Karpas-422 (cell line): ENCODE results near the gene ATG10. TPM values are rescaled to one million over a fixed set of nuclear protein-coding genes. Genes with fewer than 3 reads are reported as not detected.
A peak's percentile ranks its signal among the peaks of the same experiment; 100 is the strongest.
"Not testable (repeated sequence)": the region's sequence is repeated elsewhere in the genome, so short reads cannot be mapped to it uniquely, and the experiment has no call there.

Experiments
- DNase-seq: peaks from one replicate; pipeline ENCODE4 v3.0.0-alpha.2; 2015
- H2AFZ ChIP-seq: fragments of 200-600 bp; sonication (generic); 2 replicates; pipeline ENCODE4 v1.6.1; 2014; ENCODE audit warnings: antibody characterized with exemption, low read length, mixed read lengths
- H3K27ac ChIP-seq: fragments of 200-600 bp; sonication (generic); 2 replicates; pipeline ENCODE4 v1.5.1; 2014; ENCODE audit warnings: mild to moderate bottlenecking, low read length, moderate library complexity
- H3K27me3 ChIP-seq: fragments of 200-600 bp; sonication (generic); 2 replicates; pipeline ENCODE4 v1.6.1; 2014; ENCODE audit warnings: low read length, mixed read lengths
- H3K36me3 ChIP-seq: fragments of 200-600 bp; sonication (generic); 2 replicates; pipeline ENCODE4 v1.6.1; 2014; ENCODE audit warnings: low read length, mixed read lengths; ENCODE audit not compliant: insufficient read depth
- H3K4me1 ChIP-seq: fragments of 200-600 bp; sonication (generic); 2 replicates; pipeline ENCODE4 v1.6.1; 2014; ENCODE audit warnings: mild to moderate bottlenecking, low read length, mixed read lengths
- H3K4me2 ChIP-seq: fragments of 200-600 bp; sonication (generic); 2 replicates; pipeline ENCODE4 v1.6.1; 2014; ENCODE audit warnings: low read length, low read depth, mild to moderate bottlenecking; ENCODE audit not compliant: poor library complexity, severe bottlenecking
- H3K4me3 ChIP-seq: fragments of 200-600 bp; sonication (generic); 2 replicates; pipeline ENCODE4 v1.5.1; 2014; ENCODE audit warnings: mild to moderate bottlenecking, antibody characterized with exemption, low read length, mixed read lengths
- H3K79me2 ChIP-seq: fragments of 200-600 bp; sonication (generic); 2 replicates; pipeline ENCODE4 v1.6.1; 2014; ENCODE audit warnings: mild to moderate bottlenecking, low read length, mixed read lengths
- H3K9ac ChIP-seq: fragments of 200-600 bp; sonication (generic); 2 replicates; pipeline ENCODE4 v1.6.0; 2014; ENCODE audit warnings: low read length
- H3K9me2 ChIP-seq: fragments of 200-600 bp; sonication (generic), shearing (Covaris generic); replicated peaks from 2 replicates; pipeline ENCODE4 v1.6.0; 2014; ENCODE audit warnings: mild to moderate bottlenecking, low read length, moderate library complexity; ENCODE audit not compliant: insufficient read depth
- H3K9me3 ChIP-seq: fragments of 300-700, 200-600 bp; sonication (generic); 2 replicates; pipeline ENCODE4 v1.6.1; 2014; ENCODE audit warnings: low read length, mixed read lengths
- H4K20me1 ChIP-seq: fragments of 200-600 bp; sonication (generic); 2 replicates; pipeline ENCODE4 v1.6.1; 2014; ENCODE audit warnings: mild to moderate bottlenecking, antibody characterized with exemption, low read length, low read depth; ENCODE audit not compliant: insufficient read depth
- total RNA-seq: library from RNA; depleted of rRNA; stranded (reverse); fragments of >200 nt; shearing (Covaris generic); gene quantifications from 2 replicates; pipeline ENCODE4 v1.2.3, GENCODE V29; 2014; ENCODE audit warnings: low replicate concordance

The ATG10 gene
- total RNA-seq, 1 experiment from 2014 or later, result 16.8 TPM

DNA sequence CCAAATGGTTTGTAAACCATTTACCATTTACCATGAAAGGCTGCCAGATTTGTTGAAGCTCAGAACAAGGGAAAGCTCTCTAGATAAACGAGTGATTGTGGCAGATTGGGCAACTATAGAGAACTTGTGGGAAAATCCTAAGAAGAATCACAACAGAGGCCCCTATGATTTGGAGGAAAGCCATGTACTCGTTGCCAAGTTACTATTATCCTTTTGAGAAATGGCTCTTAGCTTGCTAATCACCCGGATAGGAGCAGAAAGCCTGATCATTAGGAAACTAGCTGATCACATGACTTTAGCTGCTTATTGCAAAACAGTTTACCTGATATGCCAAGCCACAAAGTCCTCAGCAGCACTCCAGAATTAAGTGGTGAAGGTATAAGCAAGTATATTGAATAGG lies 23.5 kb upstream of the ATG10 start:
- Histone ChIP-seq H3K9ac (no peak overlapping the region), H3K27me3 (no peaks in the 10 kb centered on the region), H3K4me3 (no peak overlapping the region), H3K27ac (no peak overlapping the region), H4K20me1 (no peaks in the 10 kb centered on the region), H3K9me2 (no peaks in the 10 kb centered on the region), H3K9me3 (no peaks in the 10 kb centered on the region), H3K79me2 (no peaks in the 10 kb centered on the region), H3K4me2 (no peak overlapping the region), H3K4me1 (no peaks in the 10 kb centered on the region), H2AFZ (0 out of 2 replicates have a peak overlapping the region, but pooled peaks have one; percentile 28), H3K36me3 (no peaks in the 10 kb centered on the region)
- no peak for DNase-seq

DNA sequence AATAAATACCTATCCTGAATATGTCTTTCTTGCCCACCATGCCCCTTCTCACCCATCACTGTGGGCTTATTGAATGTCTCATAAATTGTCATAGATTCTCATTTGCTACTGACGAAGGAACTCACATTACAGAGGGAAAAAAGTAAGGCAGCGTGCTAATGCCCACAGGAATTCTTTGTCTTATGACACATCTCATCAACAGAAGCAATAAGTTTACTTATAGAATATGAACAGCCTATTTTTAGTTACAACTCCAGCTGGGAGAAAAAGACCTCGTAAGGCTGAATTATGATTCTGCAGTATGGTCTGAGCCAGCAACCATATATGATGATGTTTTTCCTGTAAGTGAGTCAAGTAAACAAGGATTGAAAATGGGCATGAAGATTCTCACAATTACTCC lies 22.4 kb upstream of the ATG10 start:
- H3K4me2 ChIP-seq, result no peak overlapping the region
- DNase-seq, result no peak
- H3K9me2 ChIP-seq, result no peaks in the 10 kb centered on the region
- no peaks in the 10 kb centered on the region for H3K79me2 ChIP-seq
- H4K20me1 ChIP-seq, result no peaks in the 10 kb centered on the region
- no peaks in the 10 kb centered on the region for H3K36me3 ChIP-seq
- no peaks in the 10 kb centered on the region for H3K9me3 ChIP-seq
- H3K4me1 ChIP-seq, result no peaks in the 10 kb centered on the region
- H3K27ac ChIP-seq, result no peak overlapping the region
- no peaks in the 10 kb centered on the region for H3K27me3 ChIP-seq
- no peak overlapping the region for H2AFZ ChIP-seq
- H3K4me3 ChIP-seq, result no peak overlapping the region
- no peak overlapping the region for H3K9ac ChIP-seq

DNA sequence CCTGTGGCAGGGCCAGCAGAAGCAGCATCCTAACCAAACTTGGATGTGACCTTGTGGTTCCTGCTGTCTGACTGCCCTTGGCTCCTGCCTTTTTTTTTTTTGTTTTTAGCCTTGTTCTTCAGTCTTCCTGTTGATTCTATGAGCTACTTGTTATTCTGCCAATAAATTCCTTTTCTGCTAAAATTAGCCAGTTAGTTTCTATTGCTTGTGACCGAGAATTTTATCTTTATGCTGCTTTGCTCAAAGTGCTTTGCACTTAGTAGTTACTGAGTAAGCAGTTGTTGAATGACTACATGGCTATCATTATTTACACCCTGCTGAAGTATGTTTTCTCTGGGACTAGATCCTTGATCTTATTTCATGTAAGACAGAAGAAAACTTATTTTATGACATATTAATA lies 20.8 kb upstream of the ATG10 start:
- Histone ChIP-seq H3K9ac (no peak overlapping the region), H3K4me1 (no peaks in the 10 kb centered on the region), H3K4me3 (no peak overlapping the region), H3K27me3 (no peaks in the 10 kb centered on the region), H2AFZ (no peak overlapping the region), H4K20me1 (no peaks in the 10 kb centered on the region), H3K4me2 (no peak overlapping the region), H3K27ac (no peak overlapping the region), H3K79me2 (no peaks in the 10 kb centered on the region), H3K9me3 (no peaks in the 10 kb centered on the region), H3K9me2 (no peaks in the 10 kb centered on the region), H3K36me3 (no peaks in the 10 kb centered on the region)
- no peak for DNase-seq

DNA sequence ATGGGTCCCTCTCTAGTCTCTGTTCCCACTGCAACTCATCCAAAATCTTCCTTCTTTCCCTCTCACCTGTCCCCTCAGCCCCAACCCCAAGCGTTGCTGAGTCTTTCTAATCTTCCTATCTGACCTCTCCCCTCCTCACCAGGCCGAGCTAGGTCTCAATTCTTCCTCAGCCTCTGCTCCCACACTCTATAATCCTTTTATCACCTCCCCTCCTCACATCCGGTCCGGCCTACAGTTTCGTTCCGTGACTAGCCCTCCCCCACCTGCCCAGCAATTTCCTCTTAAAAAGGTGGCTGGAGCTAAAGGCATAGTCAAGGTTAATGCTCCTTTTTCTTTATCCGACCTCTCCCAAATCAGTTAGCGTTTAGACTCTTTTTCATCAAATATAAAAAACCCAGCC lies 17.0 kb upstream of the ATG10 start:
- H3K4me2 ChIP-seq, H4K20me1 ChIP-seq, H2AFZ ChIP-seq, H3K9me3 ChIP-seq, H3K9me2 ChIP-seq, H3K79me2 ChIP-seq, H3K4me1 ChIP-seq, H3K36me3 ChIP-seq, DNase-seq, H3K4me3 ChIP-seq, H3K27ac ChIP-seq, H3K27me3 ChIP-seq, H3K9ac ChIP-seq: not testable (repeated sequence)

DNA sequence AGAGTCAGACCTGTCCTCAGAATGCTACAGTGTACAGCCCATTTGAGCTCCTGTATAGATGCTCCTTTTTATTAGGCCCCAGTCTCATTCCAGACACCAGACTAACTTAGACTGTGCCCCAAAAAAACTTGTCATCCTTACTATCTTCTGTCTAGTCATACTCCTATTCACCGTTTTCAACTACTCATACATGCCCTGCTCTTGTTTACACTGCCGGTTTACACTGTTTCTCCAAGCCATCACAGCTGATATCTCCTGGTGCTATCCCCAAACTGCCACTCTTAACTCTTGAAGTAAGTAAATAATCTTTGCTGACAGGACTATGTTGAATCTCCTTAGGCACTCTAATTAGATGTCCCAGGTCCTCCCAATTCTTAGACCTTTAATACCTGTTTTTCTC lies 13.7 kb upstream of the ATG10 start:
- not testable (repeated sequence) for H3K4me3 ChIP-seq, H3K79me2 ChIP-seq, H3K9me2 ChIP-seq, H3K4me2 ChIP-seq, H3K9ac ChIP-seq, H2AFZ ChIP-seq, H3K9me3 ChIP-seq, H3K4me1 ChIP-seq, H4K20me1 ChIP-seq, H3K27ac ChIP-seq, H3K27me3 ChIP-seq, DNase-seq, H3K36me3 ChIP-seq

DNA sequence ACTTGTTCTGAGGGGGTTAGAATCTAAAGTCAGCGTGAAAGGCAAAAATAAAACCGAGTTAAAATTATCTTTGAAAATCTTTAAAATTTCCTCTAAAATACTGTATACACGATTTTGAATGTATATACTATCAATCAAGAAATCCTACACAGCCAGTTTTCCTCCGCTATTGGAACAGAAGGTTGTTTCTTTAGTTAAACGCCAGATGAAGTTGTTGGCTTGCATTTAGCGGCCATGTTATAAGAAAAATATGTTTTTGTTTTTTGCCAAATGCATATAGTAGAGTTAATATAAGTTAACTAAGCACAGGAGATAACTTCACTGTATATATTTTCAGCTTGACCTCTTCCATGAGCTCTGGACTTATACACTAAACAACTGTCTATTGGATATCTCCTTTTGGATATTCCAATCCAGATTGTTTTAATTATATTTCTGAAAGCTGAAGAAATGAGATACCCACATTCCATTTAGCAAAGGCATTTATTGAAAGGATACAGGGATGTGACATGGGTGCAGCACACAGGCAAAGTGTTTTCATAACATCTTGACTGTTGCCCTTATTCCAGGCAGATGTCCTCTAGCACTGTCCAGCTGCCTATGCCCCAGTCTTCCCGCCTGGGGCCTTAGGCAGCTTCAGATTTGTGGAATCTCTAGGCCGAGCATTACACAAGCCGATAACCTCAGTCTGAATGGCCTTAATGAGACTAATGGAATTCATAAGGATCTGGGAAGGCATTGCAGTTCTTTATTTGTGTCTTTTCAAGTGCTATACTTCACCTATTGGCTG lies 10.0 kb upstream of the ATG10 start:
- Histone ChIP-seq H3K4me1 (no peaks in the 10 kb centered on the region), H3K9me3 (no peaks in the 10 kb centered on the region), H3K36me3 (no peaks in the 10 kb centered on the region), H4K20me1 (no peaks in the 10 kb centered on the region), H3K4me3 (no peak overlapping the region), H3K79me2 (no peaks in the 10 kb centered on the region), H3K4me2 (no peak overlapping the region), H3K9ac (no peak overlapping the region), H2AFZ (no peak overlapping the region), H3K9me2 (no peaks in the 10 kb centered on the region), H3K27ac (no peak overlapping the region), H3K27me3 (no peaks in the 10 kb centered on the region)
- no peak for DNase-seq

DNA sequence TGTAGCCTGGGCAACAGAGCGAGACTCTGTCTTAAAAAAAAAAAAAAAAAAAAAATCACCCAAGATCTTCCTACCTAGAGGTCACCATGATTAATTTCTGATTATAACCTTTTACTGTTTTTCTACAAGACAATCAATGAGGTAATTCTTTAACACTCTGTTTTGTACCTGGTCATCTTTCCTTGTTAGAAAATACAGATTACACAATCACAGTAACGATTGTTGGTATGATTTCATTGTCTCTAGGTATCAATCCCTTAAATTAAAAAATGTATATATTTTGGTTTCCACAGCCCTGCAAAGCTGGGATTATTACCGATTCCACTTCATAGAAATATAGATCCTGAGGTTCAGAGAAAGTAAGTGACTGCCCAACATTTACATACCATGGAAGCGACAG lies 8.3 kb upstream of the ATG10 start:
- no peak overlapping the region for H3K4me2 ChIP-seq
- DNase-seq, result no peak
- no peaks in the 10 kb centered on the region for H3K9me2 ChIP-seq
- H4K20me1 ChIP-seq, result no peaks in the 10 kb centered on the region
- H3K79me2 ChIP-seq, result no peaks in the 10 kb centered on the region
- H3K9ac ChIP-seq, result no peak overlapping the region
- no peak overlapping the region for H3K4me3 ChIP-seq
- no peaks in the 10 kb centered on the region for H3K36me3 ChIP-seq
- H3K9me3 ChIP-seq, result no peaks in the 10 kb centered on the region
- H3K4me1 ChIP-seq, result no peaks in the 10 kb centered on the region
- no peak overlapping the region for H2AFZ ChIP-seq
- no peak overlapping the region for H3K27ac ChIP-seq
- H3K27me3 ChIP-seq, result no peaks in the 10 kb centered on the region

DNA sequence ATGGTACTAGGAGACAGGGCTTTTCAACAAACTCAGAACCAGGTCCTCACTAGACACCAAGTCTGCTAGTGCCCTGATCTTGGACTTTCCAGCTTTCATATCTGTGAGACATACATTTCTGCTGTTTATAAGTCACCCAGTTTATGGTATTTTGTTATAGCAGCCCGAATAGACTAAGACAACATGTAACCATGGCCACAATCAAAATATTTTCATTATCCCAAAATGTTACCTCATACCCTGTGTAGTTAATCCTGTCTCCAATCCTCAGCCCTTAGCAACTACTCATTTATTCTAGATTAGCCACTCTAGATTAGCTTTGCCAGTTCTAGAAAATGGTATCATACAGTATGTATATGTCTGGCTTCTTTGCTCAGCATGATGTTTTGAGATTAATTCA lies 6.3 kb upstream of the ATG10 start:
- Histone ChIP-seq H3K27me3 (no peaks in the 10 kb centered on the region), H3K36me3 (no peaks in the 10 kb centered on the region), H3K9ac (no peak overlapping the region), H3K9me3 (no peaks in the 10 kb centered on the region), H3K9me2 (no peaks in the 10 kb centered on the region), H3K27ac (no peak overlapping the region), H3K4me1 (peaks cover under 1% of the 10 kb centered on the region; the same call in 1 of the 2 replicates), H4K20me1 (no peaks in the 10 kb centered on the region), H3K4me2 (no peak overlapping the region), H2AFZ (no peak overlapping the region), H3K79me2 (no peaks in the 10 kb centered on the region), H3K4me3 (no peak overlapping the region)
- DNase-seq, result no peak
